ENCODE results near the gene RNF14.
"Not testable (repeated sequence)": the region's sequence is repeated elsewhere in the genome, so short reads cannot be mapped to it uniquely, and the experiment has no call there.

Gene RNF14

GRCh38 chr5:142016556-142016955 lies 47.7 kb downstream of the RNF14 start:
- no peak for DNase-seq

- DNase-seq: no peak
Observed at GRCh38 chr5:142017832-142018427, 49.0 kb downstream of the RNF14 start.

GRCh38 chr5:142020122-142020659 lies 51.3 kb downstream of the RNF14 start:
- no peak for DNase-seq

GRCh38 chr5:142023836-142024235 lies 54.9 kb downstream of the RNF14 start:
- no peak for DNase-seq

- DNase-seq: peak; percentile 87 to 94
Observed at GRCh38 chr5:142024771-142025304, 55.9 kb downstream of the RNF14 start.

GRCh38 chr5:142025637-142026036 lies 56.7 kb downstream of the RNF14 start:
- no peak for DNase-seq

- no peak for DNase-seq
Observed at GRCh38 chr5:142032150-142032549, 63.2 kb downstream of the RNF14 start.

GRCh38 chr5:142032747-142033631 lies 64.1 kb downstream of the RNF14 start:
- DNase-seq: no peak

GRCh38 chr5:142033632-142034567 lies 65.0 kb downstream of the RNF14 start:
- not testable (repeated sequence) for DNase-seq

- no peak for DNase-seq
Observed at GRCh38 chr5:142034994-142035393, 66.1 kb downstream of the RNF14 start.

GRCh38 chr5:142036918-142037317 lies 68.0 kb downstream of the RNF14 start:
- DNase-seq: no peak

GRCh38 chr5:142037599-142037998 lies 68.7 kb downstream of the RNF14 start:
- DNase-seq: not testable (repeated sequence)

- no peak for DNase-seq
Observed at GRCh38 chr5:142038735-142039134, 69.8 kb downstream of the RNF14 start.

All from SW 1271 (cell line).